HepG2 (cell line): ENCODE measurements around the gene PIEZO1.

ENCODE experiments used
- ATF1 ChIP-seq: IDR thresholded peaks from 2 replicates; pipeline ENCODE4 v1.6.1; 2016; ENCODE audit warnings: mild to moderate bottlenecking, control low read depth
- CREM ChIP-seq, 2 experiments: sonication (generic) in 1 of 2; formaldehyde crosslinking in 1 of 2; IDR thresholded peaks; 2 replicates each; pipeline versions ENCODE4 v1.4.0 to v1.6.1; 2016 to 2020; ENCODE audit warnings: antibody characterized with exemption in 1 of 2, mild to moderate bottlenecking in 1 of 2, missing genetic modification reagents in 1 of 2
- ELF4 ChIP-seq: sonication (generic); formaldehyde crosslinking; IDR thresholded peaks from 2 replicates; pipeline ENCODE4 v1.5.0; 2020; ENCODE audit warnings: missing genetic modification reagents, mild to moderate bottlenecking, moderate library complexity, borderline replicate concordance
- GMEB1 ChIP-seq: sonication (generic); formaldehyde crosslinking; IDR thresholded peaks from 2 replicates; pipeline ENCODE4 v1.5.1; 2020; ENCODE audit warnings: missing genetic modification reagents, mild to moderate bottlenecking, borderline replicate concordance
- ZNF121 ChIP-seq: sonication (generic); formaldehyde crosslinking; IDR thresholded peaks from 2 replicates; pipeline ENCODE4 v1.5.0; 2020; ENCODE audit warnings: mild to moderate bottlenecking, missing genetic modification reagents

- no peak for TF ChIP-seq CREM (IDR thresholded peaks at IDR 0.05)
- TF ChIP-seq CREM (CRISPR knock-in tag; IDR thresholded peaks at IDR 0.05), result no peak
- no peak for TF ChIP-seq ZNF121 (CRISPR knock-in tag)
- no peak for TF ChIP-seq GMEB1 (CRISPR knock-in tag)
- no peak for TF ChIP-seq ATF1 (CRISPR knock-in tag)
- no peak for TF ChIP-seq ELF4 (CRISPR knock-in tag)
These were observed 15.2 kb upstream of the PIEZO1 start for GRCh38 chr16:88800277-88800592.
